ENCODE measurements around the gene IDH2. TPM values are rescaled to one million over a fixed set of nuclear protein-coding genes. Genes with fewer than 3 reads are reported as not detected.

Gene IDH2
- total RNA-seq, 2 donors from 2014 or later = 110 to 185 TPM

DNA sequence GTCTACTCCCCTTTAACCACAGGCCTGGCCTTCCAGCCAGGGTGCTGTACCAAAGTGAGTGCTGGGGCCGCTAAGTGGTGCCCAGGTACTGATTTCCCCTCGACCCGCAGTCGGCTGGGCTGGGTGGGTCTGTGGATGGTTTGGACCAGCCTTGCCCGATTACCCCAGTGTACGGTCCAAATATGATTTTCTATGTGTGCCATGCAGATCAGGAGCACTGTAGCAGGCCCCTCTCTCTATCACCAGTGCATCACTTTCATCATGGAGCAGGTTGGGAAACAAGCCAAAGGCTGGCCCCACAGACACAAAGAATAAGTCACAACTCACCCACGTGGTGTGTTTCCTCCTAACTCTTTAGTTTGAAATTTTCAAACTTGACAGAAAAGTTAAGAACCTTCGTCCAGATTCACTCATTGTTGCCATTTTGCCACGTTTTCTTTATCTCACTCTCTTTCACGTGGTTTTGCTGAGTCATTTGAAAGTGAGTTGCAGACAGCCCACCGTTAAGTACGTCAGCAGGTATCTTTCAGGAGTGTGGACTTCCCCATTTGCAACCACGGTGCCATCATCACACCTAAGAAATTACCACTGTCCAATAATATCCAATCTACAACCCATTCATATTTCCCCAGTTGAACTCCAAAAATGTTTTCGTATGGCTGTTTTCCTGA, 64.2 kb downstream of the IDH2 start:
- DNase-seq (peak in 1 of 2 donors; percentile 25), ATAC-seq (no peak)
- intact Hi-C loops (cut with DNase I, micrococcal nuclease) = no loop called here

DNA sequence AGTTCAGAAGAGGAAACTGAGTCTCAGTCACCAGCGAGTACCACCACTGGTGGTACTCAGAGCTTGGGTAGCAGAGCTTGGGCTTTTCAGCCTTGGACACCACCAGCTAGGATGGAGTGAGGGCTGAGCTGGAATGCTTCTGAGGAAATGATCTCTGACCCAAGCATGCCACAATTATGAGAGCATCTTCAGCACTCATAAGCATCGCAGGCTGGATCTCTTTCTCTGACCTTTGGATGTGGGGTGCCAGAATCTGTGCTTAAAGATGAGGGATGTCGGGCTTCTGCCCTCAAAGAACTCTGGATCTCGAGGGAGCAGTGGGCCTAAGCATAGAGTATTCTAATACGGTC, 64.8 kb downstream of the IDH2 start:
- intact Hi-C loops (cut with DNase I, micrococcal nuclease) = no loop called here
- ATAC-seq (no peak), DNase-seq (peak in 1 of 2 donors; percentile 10)

GRCh38 chr15:90036806-90037510, 65.3 kb downstream of the IDH2 start:
- ATAC-seq (no peak), DNase-seq (peak in 1 of 2 donors; percentile 25)
- intact Hi-C loops (cut with DNase I, micrococcal nuclease) = no loop called here

DNA sequence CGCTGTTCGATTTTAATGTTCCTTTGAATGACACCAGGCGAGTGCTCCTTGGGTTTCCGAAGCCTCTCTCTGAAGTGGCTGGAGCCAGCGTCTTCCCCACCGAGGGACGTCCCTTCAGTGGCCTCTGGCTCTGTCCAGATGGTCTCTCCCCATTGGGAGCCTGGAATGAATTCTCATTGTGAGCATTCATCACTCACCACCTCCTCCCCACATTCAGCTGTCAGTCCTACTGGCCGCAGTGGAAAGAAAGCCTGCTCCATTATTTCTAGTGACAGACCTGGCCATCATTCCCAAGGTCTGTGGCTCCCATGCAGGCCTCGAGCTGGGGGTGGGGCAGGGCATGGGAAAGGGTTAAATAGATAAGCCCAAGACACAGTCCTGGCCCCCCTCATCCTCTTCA, 65.9 kb downstream of the IDH2 start:
- intact Hi-C loops (cut with DNase I, micrococcal nuclease) = no loop called here
- peak in 1 of 2 donors; percentile 21 for DNase-seq
- no peak for ATAC-seq

DNA sequence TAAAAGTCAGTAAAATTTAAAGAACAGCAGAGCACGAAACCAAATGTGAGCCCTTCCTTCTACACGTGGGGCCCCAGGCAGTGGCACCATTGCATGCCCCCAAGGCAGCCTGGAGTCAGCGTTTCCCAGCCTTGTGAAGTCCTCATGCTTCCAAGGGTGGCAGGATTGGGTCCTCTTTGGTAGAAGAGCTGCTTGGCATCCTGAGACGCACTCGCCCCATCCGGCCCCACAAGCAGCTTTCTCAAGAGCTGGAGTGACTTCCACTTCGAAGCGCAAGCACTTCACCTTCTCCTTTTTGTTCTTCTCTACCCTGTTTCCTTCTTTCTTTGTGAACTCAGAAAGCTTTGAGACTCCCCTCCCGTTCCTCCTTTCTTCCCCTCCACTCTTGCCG, 66.4 kb downstream of the IDH2 start:
- intact Hi-C loops (cut with DNase I, micrococcal nuclease) = no loop called here
- ATAC-seq (no peak), DNase-seq (peak in 1 of 2 donors; percentile 42)

DNA sequence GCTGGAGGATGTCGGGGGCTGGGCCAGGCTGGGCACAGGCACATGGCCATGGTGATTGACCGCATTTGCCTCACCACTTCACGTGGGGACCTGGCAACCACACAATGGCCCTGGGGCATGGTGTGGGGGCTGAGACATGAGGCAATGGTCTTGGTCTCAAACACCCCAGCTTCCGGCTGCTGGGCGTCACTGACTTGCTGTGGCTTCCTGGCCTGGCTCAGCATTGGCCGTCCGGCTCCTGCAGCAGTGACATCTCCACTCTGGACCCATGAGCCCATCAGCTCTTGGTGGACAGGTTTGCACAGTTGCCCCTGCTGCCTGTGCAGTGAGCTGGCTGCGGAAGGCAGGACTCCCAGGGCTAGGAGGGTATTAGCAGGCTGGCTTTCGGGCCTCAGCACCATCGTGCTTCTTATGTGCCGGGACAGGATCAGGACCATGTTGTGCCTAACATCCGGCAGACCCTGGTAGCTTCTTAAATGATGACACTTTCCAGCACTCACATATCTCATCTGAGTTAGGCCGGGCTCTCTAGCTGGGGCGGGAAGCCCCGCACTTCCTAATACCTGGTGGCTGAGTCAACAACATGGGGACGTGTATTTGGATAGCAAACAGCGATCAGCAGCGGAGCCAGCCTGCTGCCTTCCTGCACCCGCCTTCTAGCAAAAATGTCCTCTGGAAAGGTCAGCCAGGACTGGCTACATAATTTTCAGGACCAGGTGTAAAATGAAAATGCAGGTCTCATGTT, 67.0 kb downstream of the IDH2 start:
- ATAC-seq (peak; percentile 49), DNase-seq (peak; percentile 53 to 67)
- intact Hi-C loops (cut with DNase I, micrococcal nuclease) = no loop called here

- ATAC-seq = no peak
- DNase-seq = peak in 1 of 2 donors; percentile 18
- intact Hi-C loops (cut with DNase I, micrococcal nuclease) = no loop called here
Measured at GRCh38 chr15:90033448-90033847, 68.8 kb downstream of the IDH2 start.

Other genes with a start within 250 kb of the IDH2 start
- gene AP3S2, start 208.5 kb downstream of the IDH2 start, total RNA-seq = 10 to 100 TPM; 54.0 to 59.3 TPM
- gene ARPIN, start 189.5 kb downstream of the IDH2 start, total RNA-seq = 10 to 100 TPM; 40.0 to 40.4 TPM
- gene ZNF710, start 101.1 kb downstream of the IDH2 start, total RNA-seq = 10 to 100 TPM; 33.8 to 52.9 TPM
- 100 to 1,000 TPM in 1 of 2 donors, 10 to 100 TPM in 1; 97.2 to 165 TPM for gene SEMA4B, start 98.9 kb upstream of the IDH2 start, total RNA-seq
- 100 to 1,000 TPM; 235 to 242 TPM for gene CIB1, start 131.5 kb upstream of the IDH2 start, total RNA-seq
- 10 to 100 TPM; 19.6 to 22.3 TPM for gene GDPGP1, start 131.7 kb upstream of the IDH2 start, total RNA-seq
- under 1 TPM; 0.47 to 0.58 TPM for gene TTLL13, start 147.1 kb upstream of the IDH2 start, total RNA-seq
- 10 to 100 TPM; 47.8 to 57.0 TPM for gene NGRN, start 163.2 kb upstream of the IDH2 start, total RNA-seq
- 10 to 100 TPM; 14.7 to 21.2 TPM for gene ZNF774, start 249.8 kb upstream of the IDH2 start, total RNA-seq

Measured in left colon (tissue), 2 donors.